Thyroid gland (tissue), 4 donors: ENCODE measurements around the gene EXD3. TPM values are rescaled to one million over a fixed set of nuclear protein-coding genes. Genes with fewer than 3 reads are reported as not detected.

ENCODE experiments used
- DNase-seq, 2 donors: peaks; one replicate each; pipeline ENCODE4 v3.0.0-alpha.2; 2019
- H3K27ac ChIP-seq, 3 donors: fragments of 200-600 bp; sonication (generic); 1 replicate in 2 of 3; 2 replicates in 1 of 3; pipeline ENCODE4 v1.5.1; 2016 to 2019; ENCODE audit warnings: mild to moderate bottlenecking in 1 of 3, moderate library complexity in 1 of 3
- H3K27me3 ChIP-seq: fragments of 200-600 bp; sonication (generic); one replicate; pipeline ENCODE4 v1.5.1; 2019
- H3K36me3 ChIP-seq, 2 donors: fragments of 200-600 bp; sonication (generic); one replicate each; pipeline ENCODE4 v1.5.1; 2016 to 2019
- H3K4me1 ChIP-seq, 2 donors: fragments of 200-600 bp; sonication (generic); one replicate each; pipeline ENCODE4 v1.5.1; 2017 to 2019
- H3K4me3 ChIP-seq, 3 donors: fragments of 200-600 bp; sonication (generic); replicated peaks in 1 of 3; 1 replicate in 2 of 3; 2 replicates in 1 of 3; pipeline ENCODE4 v1.5.1; 2016; ENCODE audit warnings: mild to moderate bottlenecking in 1 of 3
- H3K9me3 ChIP-seq: fragments of 200-600 bp; sonication (generic); one replicate; pipeline ENCODE4 v1.5.1; 2017
- POLR2A ChIP-seq, 2 donors: fragments of 450-650 bp; IDR thresholded peaks; one replicate each; pipeline ENCODE4 v1.6.1; 2017; ENCODE audit warnings: antibody characterized with exemption in 2 of 2, mild to moderate bottlenecking in 2 of 2, moderate library complexity in 1 of 2
- WGBS, 2 donors: methylation state at CpG; one replicate each; pipeline ENCODE4 v1.1.5; 2017; 5-methylcytosine and 5-hydroxymethylcytosine counted together
- intact Hi-C: fragments of 100-400 bp; cut with DNase I; formaldehyde crosslinking; loops from one replicate; pipeline ENCODE4 v1.15.1; 2023
- total RNA-seq, 4 donors: library from RNA; depleted of rRNA; stranded (reverse); fragments of >200 nt; gene quantifications; one replicate each; pipeline ENCODE4 v1.2.3, GENCODE V29; 2016
- TF ChIP-seq, protein P1 (sequence below), 6 experiments: fragments of 200-600 bp in 3 of 6; fragments of 450-650 bp in 3 of 6; sonication (generic) in 3 of 6; IDR thresholded peaks; one replicate each; pipeline ENCODE4 v1.5.1; 2016 to 2019; ENCODE audit warnings: antibody characterized with exemption in 6 of 6, mild to moderate bottlenecking in 2 of 6, inconsistent platforms in 1 of 6, moderate library complexity in 1 of 6

The EXD3 gene
- total RNA-seq, 4 donors from 2014 or later = 13.0 to 32.0 (median 26.6) TPM

DNA sequence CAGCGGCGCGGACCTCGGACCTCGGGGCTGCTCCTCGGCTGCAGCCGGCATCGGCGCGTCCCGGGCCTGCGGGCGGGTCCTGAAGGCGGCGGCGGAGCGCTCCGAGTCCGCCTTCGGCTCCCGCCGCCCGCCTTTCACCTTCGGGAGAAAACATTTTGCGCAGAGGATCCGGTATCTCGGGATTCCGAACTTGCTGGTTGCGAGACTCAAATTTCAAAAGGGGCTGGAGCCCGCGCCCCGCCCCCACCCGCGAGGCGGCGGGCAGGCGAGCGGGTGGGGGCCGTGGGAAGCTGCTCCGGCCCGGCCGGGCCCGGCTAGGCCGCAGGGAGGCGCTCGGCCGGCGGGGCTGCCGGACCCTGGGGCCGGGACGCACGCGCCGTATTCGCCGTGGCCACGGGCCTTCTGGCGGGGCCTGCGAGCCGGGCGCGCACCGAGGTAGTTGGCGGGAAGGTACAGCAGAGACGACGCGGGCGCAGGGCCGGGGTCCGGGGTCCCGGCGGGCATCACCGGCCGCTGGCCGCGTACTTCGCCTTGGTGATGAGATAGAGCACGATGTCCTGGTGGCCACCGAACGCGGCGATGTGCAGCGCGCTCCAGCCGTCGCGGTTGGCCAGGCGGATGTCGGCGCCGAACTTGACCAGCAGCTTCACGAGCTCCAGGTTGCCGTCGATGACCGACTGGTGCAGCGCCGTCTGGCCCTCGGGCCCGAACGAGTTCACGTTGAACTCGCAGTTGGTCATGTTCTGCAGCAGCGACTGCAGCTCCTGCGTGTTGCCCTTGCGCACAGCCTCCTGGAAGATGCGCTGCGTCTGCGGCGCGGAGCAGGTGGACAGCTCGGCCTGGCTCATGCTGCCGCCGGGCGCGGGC is 121.6 kb downstream of the EXD3 start:
- H3K9me3 ChIP-seq = no peaks in the 10 kb centered on the region
- peak overlapping the region in 2 of 3 donors; percentile 5 to 46 for H3K4me3 ChIP-seq
- peak overlapping the region in 2 of 3 donors; percentile 30 to 70 for H3K27ac ChIP-seq
- peaks cover 31 to 55% of the 10 kb centered on the region in 2 donors for H3K4me1 ChIP-seq
- DNase-seq = peak; percentile 50 to 52
- no peaks in the 10 kb centered on the region for H3K27me3 ChIP-seq
- H3K36me3 ChIP-seq = no peaks in the 10 kb centered on the region
- intact Hi-C loops = no loop called here
- TF ChIP-seq, protein P1, sequence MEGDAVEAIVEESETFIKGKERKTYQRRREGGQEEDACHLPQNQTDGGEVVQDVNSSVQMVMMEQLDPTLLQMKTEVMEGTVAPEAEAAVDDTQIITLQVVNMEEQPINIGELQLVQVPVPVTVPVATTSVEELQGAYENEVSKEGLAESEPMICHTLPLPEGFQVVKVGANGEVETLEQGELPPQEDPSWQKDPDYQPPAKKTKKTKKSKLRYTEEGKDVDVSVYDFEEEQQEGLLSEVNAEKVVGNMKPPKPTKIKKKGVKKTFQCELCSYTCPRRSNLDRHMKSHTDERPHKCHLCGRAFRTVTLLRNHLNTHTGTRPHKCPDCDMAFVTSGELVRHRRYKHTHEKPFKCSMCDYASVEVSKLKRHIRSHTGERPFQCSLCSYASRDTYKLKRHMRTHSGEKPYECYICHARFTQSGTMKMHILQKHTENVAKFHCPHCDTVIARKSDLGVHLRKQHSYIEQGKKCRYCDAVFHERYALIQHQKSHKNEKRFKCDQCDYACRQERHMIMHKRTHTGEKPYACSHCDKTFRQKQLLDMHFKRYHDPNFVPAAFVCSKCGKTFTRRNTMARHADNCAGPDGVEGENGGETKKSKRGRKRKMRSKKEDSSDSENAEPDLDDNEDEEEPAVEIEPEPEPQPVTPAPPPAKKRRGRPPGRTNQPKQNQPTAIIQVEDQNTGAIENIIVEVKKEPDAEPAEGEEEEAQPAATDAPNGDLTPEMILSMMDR (IDR thresholded peaks at IDR 0.05) = peak in 3 of 6 experiments; percentile 10 to 41 (median 14)
- TF ChIP-seq POLR2A (IDR thresholded peaks at IDR 0.05) = no peak
- WGBS, 2 donors = 3% methylated on average over 23 of the region's 115 CpGs; no CpG with 5 or more reads in 1 of the 2 donors

DNA sequence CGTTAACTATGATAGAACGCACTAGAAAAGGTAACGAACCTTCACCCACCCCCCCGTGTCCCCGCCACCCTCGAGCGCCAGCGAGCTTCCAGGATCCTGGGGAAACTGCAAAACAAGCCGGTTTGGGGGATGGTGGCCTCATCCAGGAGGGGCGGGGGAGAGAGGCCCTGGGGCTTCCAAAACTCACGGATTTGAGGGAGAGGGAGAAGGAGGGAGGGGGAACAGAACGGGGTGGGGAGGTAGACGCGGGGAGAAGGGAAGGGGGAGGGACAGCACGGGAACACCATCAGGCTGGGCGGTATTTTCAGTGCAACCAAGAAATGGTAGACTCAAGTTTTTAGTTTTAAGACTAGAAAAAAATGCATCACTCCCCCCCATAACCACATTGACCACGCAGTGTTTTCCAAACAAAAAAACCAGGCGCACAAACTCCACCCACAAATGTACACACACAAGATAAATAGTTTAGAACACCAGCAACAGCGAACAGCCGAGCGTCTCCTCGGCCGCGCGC is 122.3 kb downstream of the EXD3 start:
- Histone ChIP-seq H3K27me3 (no peaks in the 10 kb centered on the region), H3K27ac (peak overlapping the region; percentile 11 to 70 (median 30))
- DNase-seq = peak; percentile 60 to 65

DNA sequence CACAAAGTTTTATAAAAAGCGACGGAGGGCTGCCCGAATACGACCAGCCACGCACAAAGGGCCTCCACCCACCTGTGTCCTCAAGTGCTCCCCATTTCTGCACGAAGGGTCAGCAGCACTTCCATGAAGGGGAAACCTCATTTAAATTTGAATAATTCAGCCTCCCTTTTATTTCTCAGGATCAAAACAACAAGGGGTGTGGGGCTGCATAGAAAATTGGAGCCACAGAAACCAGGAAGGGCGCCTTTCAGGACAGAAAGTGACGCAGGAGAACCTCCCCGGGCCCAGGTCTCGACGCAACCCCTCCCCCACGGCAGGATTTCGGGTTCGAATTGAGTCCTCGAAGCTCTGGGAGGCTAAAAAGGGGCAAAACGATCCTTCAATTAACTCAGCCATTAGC is 123.0 kb downstream of the EXD3 start:
- peaks cover 23 to 51% of the 10 kb centered on the region in 2 donors for H3K4me1 ChIP-seq
- WGBS, 2 donors = 33 to 35% methylated on average over 16 of the region's 16 CpGs
- peak overlapping the region; percentile 11 to 70 (median 28) for H3K27ac ChIP-seq
- peak; percentile 65 for DNase-seq
- TF ChIP-seq, protein P1 (IDR thresholded peaks at IDR 0.05) = no peak
- no peak for TF ChIP-seq POLR2A (IDR thresholded peaks at IDR 0.05)
- H3K4me3 ChIP-seq = peak overlapping the region in 1 of 3 donors; percentile 46
- intact Hi-C loops = loop anchor here (5.0 kb wide), 1 partner anchor 107 kb away; no protein-coding TSS in a partner anchor
- H3K27me3 ChIP-seq = no peaks in the 10 kb centered on the region
- no peaks in the 10 kb centered on the region for H3K36me3 ChIP-seq
- no peaks in the 10 kb centered on the region for H3K9me3 ChIP-seq

More for the DNA sequence above, 122.3 kb downstream of the EXD3 start:
- intact Hi-C loops = no loop called here
- Histone ChIP-seq H3K36me3 (no peaks in the 10 kb centered on the region), H3K4me1 (peaks cover 29 to 54% of the 10 kb centered on the region in 2 donors), H3K9me3 (no peaks in the 10 kb centered on the region), H3K4me3 (peak overlapping the region in 2 of 3 donors; percentile 5 to 46)
- TF ChIP-seq, protein P1 (IDR thresholded peaks at IDR 0.05) = no peak
- TF ChIP-seq POLR2A (IDR thresholded peaks at IDR 0.05) = no peak
- 2 to 3% methylated on average over 18 to 25 of the region's 25 CpGs for WGBS, 2 donors

DNA sequence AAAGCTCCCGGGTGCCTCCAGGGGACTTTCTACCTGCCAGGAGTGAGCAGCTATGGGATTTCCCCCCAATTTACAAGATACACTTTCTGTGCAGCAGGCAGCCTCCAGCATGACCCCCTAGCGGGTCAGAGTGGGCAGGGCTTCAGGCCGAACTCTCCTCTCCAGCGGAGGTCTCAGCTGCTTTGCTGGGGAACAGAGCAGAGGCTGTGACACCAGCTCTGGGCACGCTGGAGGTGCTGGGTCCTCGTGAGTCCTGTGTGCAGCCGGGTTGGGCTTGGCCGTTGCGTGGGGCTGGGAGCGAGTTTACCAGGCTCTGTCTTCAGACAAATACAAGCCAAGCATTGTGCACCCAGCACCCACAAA is 123.8 kb downstream of the EXD3 start:
- peaks cover 20 to 47% of the 10 kb centered on the region in 2 donors for H3K4me1 ChIP-seq
- intact Hi-C loops = loop anchor here (5.0 kb wide), 1 partner anchor 108 kb away; no protein-coding TSS in a partner anchor
- H3K27me3 ChIP-seq = no peaks in the 10 kb centered on the region

More for the DNA sequence above, 123.8 kb downstream of the EXD3 start:
- Histone ChIP-seq H3K36me3 (no peaks in the 10 kb centered on the region), H3K27ac (peak overlapping the region in 2 of 3 donors; percentile 38), H3K9me3 (no peaks in the 10 kb centered on the region), H3K4me3 (peak overlapping the region in 1 of 3 donors; percentile 0)
- no peak for DNase-seq
- WGBS, 2 donors = 75 to 89% methylated on average over 5 to 10 of the region's 10 CpGs
- TF ChIP-seq, protein P1 (IDR thresholded peaks at IDR 0.05) = no peak
- TF ChIP-seq POLR2A (IDR thresholded peaks at IDR 0.05) = no peak
